A549 treated with GW870086 at 1 μM for 4 hours (cell line): ENCODE measurements around the gene FCSK. TPM values are rescaled to one million over a fixed set of nuclear protein-coding genes. Genes with fewer than 3 reads are reported as not detected.

Experiments used
- total RNA-seq: library from RNA; stranded (reverse); fragments of 200-300 nt; extraction: Qiagen RNA extraction; gene quantifications from 5 replicates; pipeline ENCODE4 v1.2.3, GENCODE V29; 2022; ENCODE audit warnings: low read depth

Gene FCSK
- total RNA-seq: 4.5 to 5.3 TPM (median 4.9 TPM) in 5 replicates

GRCh38 chr16:70454222-70455034 is at the start of gene FCSK:
Gene FCSK, plus strand, starts transcription at chr16:70454595. Its CDS starts 8,596 bp downstream, at chr16:70463191.

DNA sequence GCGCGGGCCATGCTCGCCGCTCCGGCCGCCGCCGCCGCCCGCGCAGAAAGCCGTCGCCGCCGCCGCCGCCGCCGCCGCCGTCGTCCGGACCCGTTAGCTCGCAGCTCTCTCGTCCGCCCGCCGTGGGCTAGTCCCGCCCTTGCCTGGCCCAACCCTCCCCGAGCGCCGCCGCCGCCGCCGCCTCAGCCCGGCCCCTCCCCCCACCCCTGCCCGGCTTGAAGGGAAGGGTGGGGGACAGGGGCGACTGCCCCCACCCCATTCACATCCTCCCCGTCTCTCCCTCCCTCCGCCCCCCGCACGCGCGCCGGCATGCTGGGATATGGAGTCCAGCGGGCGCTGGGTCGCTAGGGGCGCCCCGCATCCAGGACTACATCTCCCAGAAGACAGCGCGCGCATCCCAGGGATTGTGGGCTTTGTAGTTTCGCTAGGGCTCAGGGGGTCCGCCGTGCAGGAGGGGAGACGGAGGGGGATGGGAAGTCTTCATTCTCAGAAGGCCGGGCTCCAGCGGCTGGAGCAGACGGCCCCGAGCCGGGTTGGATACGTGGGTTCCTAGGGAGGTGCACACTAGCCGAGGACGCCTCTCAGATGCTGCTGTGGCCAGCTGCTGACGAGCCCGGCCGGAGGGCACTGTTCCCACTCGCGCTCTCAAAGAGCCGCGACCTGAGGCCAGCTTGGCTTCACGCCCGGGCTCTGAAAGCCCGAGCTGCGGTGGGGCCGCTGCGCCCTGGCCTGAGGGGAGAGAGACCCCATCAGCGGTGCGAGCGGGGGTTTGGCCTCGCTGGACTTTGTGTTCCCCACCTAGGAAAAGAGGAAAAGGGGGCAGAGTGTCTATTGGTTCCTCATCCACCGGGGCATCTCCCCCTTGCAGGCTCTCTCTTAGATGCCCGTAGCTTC is 15.2 kb upstream of the FCSK start, which contains the start of gene ST3GAL2:
ST3GAL2 (minus strand) TSS at position 132 of the 894 bp plus-strand sequence. CDS start 40,570 bp downstream, outside the sequence.

GRCh38 chr16:70523076-70523742 is 68.8 kb downstream of the FCSK start, which contains the start of gene COG4:
Gene COG4, minus strand, starts transcription at chr16:70523554. Its CDS starts 11 bp downstream, at chr16:70523543.

GRCh38 chr16:70523743-70524398 is 69.5 kb downstream of the FCSK start, which contains the start of gene SF3B3:
Gene SF3B3, plus strand, starts transcription at chr16:70523816. Its CDS starts 2,841 bp downstream, at chr16:70526657.

Other genes with a start within 250 kb of the FCSK start
- gene EXOSC6, start 202.7 kb upstream of the FCSK start, total RNA-seq: 12.7 to 16.3 TPM (median 16.0 TPM) in 5 replicates
- gene AARS1, start 165.1 kb upstream of the FCSK start, total RNA-seq: 84.8 to 96.4 TPM (median 89.9 TPM) in 5 replicates
- 26.7 to 35.0 TPM (median 29.5 TPM) in 5 replicates for gene DDX19B, start 155.4 kb upstream of the FCSK start, total RNA-seq
- 37.8 to 39.6 TPM (median 38.5 TPM) in 5 replicates for gene DDX19A, start 107.7 kb upstream of the FCSK start, total RNA-seq
- gene ST3GAL2, start 15.5 kb upstream of the FCSK start, total RNA-seq: 19.3 to 27.1 TPM (median 24.2 TPM) in 5 replicates
- 27.0 to 33.8 TPM (median 30.2 TPM) in 5 replicates for gene COG4, start 69.0 kb downstream of the FCSK start, total RNA-seq
- gene SF3B3, start 69.2 kb downstream of the FCSK start, total RNA-seq: 126 to 210 TPM (median 193 TPM) in 5 replicates
- 0.44 to 0.85 TPM (median 0.45 TPM) in 5 replicates for gene IL34, start 192.0 kb downstream of the FCSK start, total RNA-seq
- gene MTSS2, start 231.5 kb downstream of the FCSK start, total RNA-seq: 74.1 to 102 TPM (median 97.1 TPM) in 5 replicates